Cardiac fibroblast (primary cell): ENCODE results near the gene SKAP1.
"Not testable (repeated sequence)": the region's sequence is repeated elsewhere in the genome, so short reads cannot be mapped to it uniquely, and the experiment has no call there.

Experiments
- DNase-seq, 2 donors: peaks; one replicate each; pipeline versions ENCODE4 v3.0.0 to v3.0.0-alpha.2; 2010; ENCODE audit warnings: low read depth in 2 of 2
- H3K4me3 ChIP-seq, 2 donors: replicated peaks in 1 of 2; 1 replicate in 1 of 2; 2 replicates in 1 of 2; pipeline ENCODE4 v1.5.1; 2011; ENCODE audit warnings: low read depth in 2 of 2, low read length in 2 of 2, mild to moderate bottlenecking in 2 of 2, moderate library complexity in 1 of 2
- TF ChIP-seq, protein P1 (sequence below): IDR thresholded peaks from one replicate; pipeline ENCODE4 v1.5.1; 2011; ENCODE audit warnings: low read depth, mild to moderate bottlenecking, low read length, inconsistent platforms

SKAP1 gene

DNA sequence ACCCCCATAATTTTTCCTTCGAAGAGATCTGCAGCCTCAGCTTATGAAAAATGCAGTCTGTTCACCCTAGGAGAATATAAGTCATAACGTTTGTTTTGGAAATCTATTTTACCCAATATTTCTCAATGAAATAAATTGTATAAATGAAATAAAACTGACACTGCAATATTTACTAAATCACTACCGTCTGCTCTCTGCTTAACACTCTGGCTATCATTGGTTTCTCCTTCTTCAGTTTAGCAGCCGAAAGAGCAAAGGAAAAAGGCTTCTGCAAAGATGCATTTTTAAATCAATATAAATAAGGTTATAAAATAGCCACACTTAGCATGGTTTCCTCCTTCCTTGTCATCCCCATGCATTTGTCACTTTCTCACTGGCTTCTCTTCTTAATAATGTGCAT, 174.3 kb downstream of the SKAP1 start:
- no peak for DNase-seq
- no peak overlapping the region for H3K4me3 ChIP-seq
- TF ChIP-seq, protein P1, sequence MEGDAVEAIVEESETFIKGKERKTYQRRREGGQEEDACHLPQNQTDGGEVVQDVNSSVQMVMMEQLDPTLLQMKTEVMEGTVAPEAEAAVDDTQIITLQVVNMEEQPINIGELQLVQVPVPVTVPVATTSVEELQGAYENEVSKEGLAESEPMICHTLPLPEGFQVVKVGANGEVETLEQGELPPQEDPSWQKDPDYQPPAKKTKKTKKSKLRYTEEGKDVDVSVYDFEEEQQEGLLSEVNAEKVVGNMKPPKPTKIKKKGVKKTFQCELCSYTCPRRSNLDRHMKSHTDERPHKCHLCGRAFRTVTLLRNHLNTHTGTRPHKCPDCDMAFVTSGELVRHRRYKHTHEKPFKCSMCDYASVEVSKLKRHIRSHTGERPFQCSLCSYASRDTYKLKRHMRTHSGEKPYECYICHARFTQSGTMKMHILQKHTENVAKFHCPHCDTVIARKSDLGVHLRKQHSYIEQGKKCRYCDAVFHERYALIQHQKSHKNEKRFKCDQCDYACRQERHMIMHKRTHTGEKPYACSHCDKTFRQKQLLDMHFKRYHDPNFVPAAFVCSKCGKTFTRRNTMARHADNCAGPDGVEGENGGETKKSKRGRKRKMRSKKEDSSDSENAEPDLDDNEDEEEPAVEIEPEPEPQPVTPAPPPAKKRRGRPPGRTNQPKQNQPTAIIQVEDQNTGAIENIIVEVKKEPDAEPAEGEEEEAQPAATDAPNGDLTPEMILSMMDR, result no peak

DNA sequence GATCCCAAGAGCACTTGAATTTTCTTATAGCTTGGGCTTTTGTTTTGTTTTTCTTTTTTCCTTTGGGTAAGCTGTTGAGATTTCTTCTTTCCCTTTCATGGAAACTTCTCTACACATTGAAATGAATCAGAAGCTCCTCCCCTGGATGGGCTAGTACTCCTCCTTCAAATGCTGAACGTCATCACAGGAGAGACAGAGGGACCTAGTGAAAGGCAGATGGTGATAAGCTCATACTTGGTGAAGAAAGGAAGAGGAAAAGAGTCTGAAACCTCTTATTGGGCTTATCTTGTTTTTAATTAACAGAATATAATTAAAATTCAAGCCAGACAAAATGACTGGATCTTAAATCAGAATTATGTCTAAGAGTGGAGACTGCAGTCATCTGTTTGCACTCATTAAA, 175.1 kb downstream of the SKAP1 start:
- no peak for DNase-seq
- TF ChIP-seq, protein P1, result no peak
- no peak overlapping the region for H3K4me3 ChIP-seq

DNA sequence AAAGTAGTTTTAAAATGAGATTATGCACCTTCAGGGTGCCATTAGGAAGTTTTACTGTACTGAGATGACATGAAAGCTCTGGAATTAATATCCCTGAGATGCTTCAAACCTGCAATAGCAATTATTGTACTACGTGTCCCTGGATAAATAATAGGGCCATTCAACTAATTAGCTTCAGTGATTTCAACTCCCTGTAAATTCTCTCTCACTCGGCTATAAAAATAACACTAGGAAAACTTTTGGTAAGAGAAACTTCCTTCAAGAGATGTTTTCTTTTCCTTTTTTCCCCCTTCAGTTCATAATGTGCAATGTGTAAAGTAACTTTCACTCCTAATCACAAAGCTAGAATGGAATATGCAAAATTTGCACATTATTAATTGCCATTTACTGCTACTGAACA, 176.0 kb downstream of the SKAP1 start:
- TF ChIP-seq, protein P1, result no peak
- DNase-seq, result no peak
- H3K4me3 ChIP-seq, result no peak overlapping the region

DNA sequence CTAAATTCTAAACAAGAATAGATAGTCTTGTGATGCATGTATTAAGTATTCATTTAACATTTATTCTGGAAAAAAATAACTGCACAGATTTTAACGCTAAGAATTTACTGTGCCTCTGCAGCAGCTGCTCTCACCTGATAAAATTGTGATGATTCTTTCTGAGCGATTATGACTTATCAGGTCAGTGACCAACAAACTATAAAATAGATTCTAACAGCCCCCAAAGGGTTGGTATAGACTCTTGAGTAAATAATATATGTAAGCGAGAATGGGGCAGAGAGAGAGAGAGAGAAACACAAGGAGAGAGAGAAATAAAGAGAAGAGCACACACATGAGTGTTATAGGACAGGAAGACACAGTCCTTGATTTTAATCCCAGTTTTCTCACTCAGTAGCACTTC, 178.1 kb downstream of the SKAP1 start:
- TF ChIP-seq, protein P1, result no peak
- H3K4me3 ChIP-seq, result no peak overlapping the region
- no peak for DNase-seq

DNA sequence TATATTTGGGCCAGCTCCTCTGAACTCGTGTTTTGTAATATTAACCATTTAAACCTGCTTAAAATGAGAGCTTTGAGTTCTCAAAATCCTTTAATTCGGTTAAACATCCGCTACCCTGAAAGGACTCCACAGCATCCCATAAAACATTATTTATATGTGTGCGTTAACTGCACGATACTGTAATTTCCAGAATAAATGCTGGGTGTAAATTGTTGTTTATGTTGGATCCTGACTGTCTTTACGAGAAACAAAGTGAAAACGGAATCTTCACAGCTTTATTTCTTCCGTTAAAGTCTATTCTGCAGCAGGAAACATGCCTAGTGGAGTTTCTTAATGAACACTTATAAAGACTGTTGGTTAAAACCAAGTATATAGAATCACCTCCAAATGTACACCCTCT, 179.1 kb downstream of the SKAP1 start:
- TF ChIP-seq, protein P1, result no peak
- no peak for DNase-seq
- H3K4me3 ChIP-seq, result no peak overlapping the region

DNA sequence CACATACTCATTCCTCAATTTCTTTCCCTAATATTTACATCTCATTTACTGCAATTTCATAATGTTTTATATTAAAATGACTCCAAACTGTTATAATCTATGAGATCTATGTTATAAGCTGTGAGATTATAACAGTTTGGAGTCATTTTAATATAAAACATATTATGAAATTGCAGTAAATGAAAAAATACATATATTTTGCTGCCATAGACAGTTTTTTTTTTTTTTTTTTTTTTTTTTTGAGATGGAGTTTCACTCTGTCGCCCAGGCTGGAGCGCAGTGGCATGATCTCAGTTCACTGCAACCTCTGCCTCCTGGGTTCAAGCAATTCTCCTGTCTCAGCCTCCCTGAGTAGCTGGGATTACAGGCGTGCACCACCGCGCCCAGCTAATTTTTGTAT, 180.0 kb downstream of the SKAP1 start:
- DNase-seq, H3K4me3 ChIP-seq: not testable (repeated sequence)

DNA sequence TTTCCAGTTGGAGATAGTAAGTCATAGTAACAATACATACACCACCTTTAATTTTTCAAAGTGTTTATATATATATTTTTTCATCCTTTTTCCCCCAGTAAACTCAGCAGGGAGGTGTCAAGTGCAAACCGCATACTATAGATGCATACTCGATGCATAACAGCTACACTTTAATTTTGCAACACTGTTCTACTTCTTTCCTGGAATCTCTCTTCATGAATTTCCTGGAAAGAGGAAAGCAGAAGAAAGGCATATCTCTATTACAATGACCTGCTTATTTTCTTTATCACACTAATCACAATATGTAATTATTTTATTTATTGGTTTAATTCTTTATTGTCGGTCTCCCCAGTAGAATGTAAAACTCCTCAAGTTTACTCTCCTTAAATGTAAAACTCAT, 182.4 kb downstream of the SKAP1 start:
- no peak overlapping the region for H3K4me3 ChIP-seq
- DNase-seq, result no peak
- TF ChIP-seq, protein P1, result no peak
